IMR-90 (cell line): ENCODE results near the gene DEFB110. TPM values are rescaled to one million over a fixed set of nuclear protein-coding genes. Genes with fewer than 3 reads are reported as not detected.

Source experiments
- ATAC-seq: fragments of 200-7000 bp; cut with Tn5 transposase; 2 replicates; pipeline ENCODE4 v1.9.1; 2020; ENCODE audit warnings: low read depth, mild to moderate bottlenecking, moderate library complexity
- BruUV-seq: library from RNA; stranded (reverse); fragments of 400-500 nt; replicated peaks from 2 replicates; lab custom pipeline; 2021; lab: Mats Ljungman, UMichigan
- CTCF ChIA-PET: fragments of 300-600 bp; formaldehyde crosslinking; extraction: SDS; loops from one replicate; lab custom pipeline; 2021; ENCODE audit warnings: antibody characterized with exemption; lab: Yijun Ruan, JAX
- POLR2A ChIA-PET: fragments of 300-600 bp; sonication (Branson Sonifier 250); formaldehyde crosslinking; loops from one replicate; lab custom pipeline; 2022; ENCODE audit warnings: antibody characterized with exemption; ENCODE audit not compliant: unreplicated experiment; lab: Charles Lee
- DNase-seq: peaks from one replicate; pipeline ENCODE4 v3.0.0; 2013
- H2AFZ ChIP-seq: replicated peaks from 2 replicates; pipeline ENCODE3; 2013; ENCODE audit warnings: low read length, mild to moderate bottlenecking; ENCODE audit not compliant: poor library complexity
- H2AK5ac ChIP-seq: 2 replicates; pipeline ENCODE4 v1.6.1; 2013; ENCODE audit warnings: low read depth, low read length, inconsistent platforms
- H2AK9ac ChIP-seq: replicated peaks from 2 replicates; pipeline ENCODE3; 2013; ENCODE audit warnings: mild to moderate bottlenecking, low read depth, low read length, moderate library complexity; ENCODE audit not compliant: poor library complexity
- H2BK120ac ChIP-seq: 2 replicates; pipeline ENCODE4 v1.6.1; 2013; ENCODE audit warnings: low read depth, low read length, inconsistent platforms
- H2BK15ac ChIP-seq: 3 replicates; pipeline ENCODE4 v1.6.1; 2013; ENCODE audit warnings: low read depth, low read length, inconsistent platforms
- H2BK20ac ChIP-seq: 2 replicates; pipeline ENCODE4 v1.6.1; 2013; ENCODE audit warnings: low read depth, mild to moderate bottlenecking, inconsistent platforms, low read length, moderate library complexity
- H2BK5ac ChIP-seq: 2 replicates; pipeline ENCODE4 v1.6.1; 2013; ENCODE audit warnings: mild to moderate bottlenecking, low read depth, low read length, inconsistent platforms; ENCODE audit not compliant: poor library complexity, severe bottlenecking
- H3K14ac ChIP-seq: replicated peaks from 2 replicates; pipeline ENCODE4 v1.6.1; 2013; ENCODE audit warnings: low read depth, low read length, inconsistent platforms
- H3K18ac ChIP-seq: 2 replicates; pipeline ENCODE4 v1.6.1; 2013; ENCODE audit warnings: low read depth, low read length, control low read depth
- H3K23ac ChIP-seq: 2 replicates; pipeline ENCODE4 v1.6.1; 2013; ENCODE audit warnings: low read depth, low read length, inconsistent platforms
- H3K27ac ChIP-seq: 2 replicates; pipeline ENCODE4 v1.5.1; 2013; ENCODE audit warnings: mild to moderate bottlenecking, control low read depth, low read length; ENCODE audit not compliant: insufficient read depth
- H3K27me3 ChIP-seq: 2 replicates; pipeline ENCODE4 v1.6.1; 2013; ENCODE audit warnings: low read length; ENCODE audit not compliant: control insufficient read depth, insufficient read depth
- H3K36me3 ChIP-seq: 2 replicates; pipeline ENCODE4 v1.6.1; 2013; ENCODE audit warnings: low read length, mixed read lengths; ENCODE audit not compliant: control insufficient read depth, insufficient read depth
- H3K4ac ChIP-seq: 2 replicates; pipeline ENCODE4 v1.6.1; 2013; ENCODE audit warnings: low read depth, low read length, inconsistent platforms
- H3K4me1 ChIP-seq: 2 replicates; pipeline ENCODE4 v1.6.1; 2013; ENCODE audit warnings: low read length, mixed read lengths; ENCODE audit not compliant: control insufficient read depth, insufficient read depth
- H3K4me2 ChIP-seq: 2 replicates; pipeline ENCODE4 v1.6.1; 2013; ENCODE audit warnings: low read depth, mild to moderate bottlenecking, control low read depth, low read length, moderate library complexity
- H3K4me3 ChIP-seq: 2 replicates; pipeline ENCODE4 v1.5.1; 2013; ENCODE audit warnings: low read depth, mild to moderate bottlenecking, control low read depth, low read length, moderate library complexity; ENCODE audit not compliant: insufficient read depth
- H3K56ac ChIP-seq: 2 replicates; pipeline ENCODE4 v1.6.1; 2013; ENCODE audit warnings: low read length, inconsistent platforms; ENCODE audit not compliant: insufficient read depth; ENCODE audit errors: extremely low read depth
- H3K79me1 ChIP-seq, 2 experiments: 2 replicates each; pipeline ENCODE4 v1.6.1; 2013; ENCODE audit warnings: low read length in 2 of 2, inconsistent platforms in 1 of 2, low read depth in 1 of 2
- H3K9ac ChIP-seq: 2 replicates; pipeline ENCODE4 v1.6.1; 2013; ENCODE audit warnings: low read depth, low read length, control low read depth
- H3K9me1 ChIP-seq: 2 replicates; pipeline ENCODE4 v1.6.1; 2013; ENCODE audit warnings: low read length, inconsistent platforms; ENCODE audit not compliant: insufficient read depth
- H3K9me3 ChIP-seq: 2 replicates; pipeline ENCODE4 v1.6.1; 2013; ENCODE audit warnings: low read length; ENCODE audit not compliant: control insufficient read depth, insufficient read depth
- H4K20me1 ChIP-seq: 2 replicates; pipeline ENCODE4 v1.6.1; 2013; ENCODE audit warnings: low read length, inconsistent platforms; ENCODE audit not compliant: insufficient read depth
- H4K5ac ChIP-seq: 2 replicates; pipeline ENCODE4 v1.6.1; 2013; ENCODE audit warnings: mild to moderate bottlenecking, low read depth, low read length, control low read depth
- H4K8ac ChIP-seq, 2 experiments: 2 replicates each; pipeline ENCODE4 v1.6.1; 2013; ENCODE audit warnings: low read depth in 2 of 2, low read length in 2 of 2, control low read depth in 1 of 2, inconsistent platforms in 1 of 2
- H4K91ac ChIP-seq: 2 replicates; pipeline ENCODE4 v1.6.1; 2013; ENCODE audit warnings: low read depth, low read length, inconsistent platforms; ENCODE audit not compliant: insufficient read depth
- BHLHE40 ChIP-seq: fragments of 150-350 bp; IDR thresholded peaks from 2 replicates; pipeline ENCODE4 v1.6.1; 2016; ENCODE audit warnings: mild to moderate bottlenecking, low read depth, low read length
- MAFK ChIP-seq: IDR thresholded peaks from 2 replicates; pipeline ENCODE4 v1.6.1; 2012; ENCODE audit warnings: low read depth, low read length, improper control_type of control experiment
- WGBS, 2 experiments: methylation state at CpG; one replicate each; pipeline versions ENCODE4 v1.1.5 to v1.1.7; 2013; ENCODE audit warnings: missing lambda C conversion rate in 2 of 2; ENCODE audit not compliant: insufficient read length in 1 of 2; ENCODE audit errors: extremely low coverage in 2 of 2; 5-methylcytosine and 5-hydroxymethylcytosine counted together
- dilution Hi-C: fragments of 300-500 bp; cut with HindIII; formaldehyde crosslinking; loops from one replicate; pipeline ENCODE4 v1.14.3; 2018; ENCODE audit warnings: low sequenced_read_pairs; ENCODE audit not compliant: unreplicated experiment
- in situ Hi-C: fragments of 300-500 bp; cut with MboI; formaldehyde crosslinking; loops from 3 replicates; pipeline ENCODE4 v1.14.3; 2019; ENCODE audit warnings: low sequenced_read_pairs, inconsistent platforms, mixed read lengths
- intact Hi-C: fragments of 100-400 bp; cut with micrococcal nuclease; formaldehyde crosslinking; loops from 2 replicates; pipeline ENCODE4 v1.10.0; 2022
- polyA plus RNA-seq, 3 experiments: library from polyadenylated mRNA; depleted of rRNA; stranded (reverse); fragments of >200 nt; gene quantifications; 2 replicates each; pipeline ENCODE4 v1.2.3, GENCODE V29; 2012; ENCODE audit warnings: low replicate concordance in 1 of 3
- total RNA-seq: library from RNA; depleted of rRNA; stranded (reverse); fragments of >200 nt; gene quantifications from 2 replicates; pipeline ENCODE4 v1.2.3, GENCODE V29; 2012

The DEFB110 gene
- total and polyA plus RNA-seq, 2 of the 4 experiments (the other 2 are of a cell fraction), result not detected

GRCh38 chr6:50030350-50030749 lies 8.6 kb upstream of the DEFB110 start:
- Histone ChIP-seq H3K9ac (no peak overlapping the region), H3K36me3 (no peaks in the 10 kb centered on the region), H3K27ac (no peak overlapping the region), H3K4me1 (no peaks in the 10 kb centered on the region), H4K8ac (no peak overlapping the region), H4K91ac (no peak overlapping the region), H4K20me1 (no peaks in the 10 kb centered on the region), H3K9me1 (no peaks in the 10 kb centered on the region), H3K56ac (no peak overlapping the region), H3K27me3 (no peaks in the 10 kb centered on the region), H3K4me3 (no peak overlapping the region), H2AK5ac (no peak overlapping the region), H3K4me2 (no peak overlapping the region), H2BK120ac (no peak overlapping the region), H3K4ac (no peak overlapping the region), H2AK9ac (no peak overlapping the region), H3K9me3 (no peaks in the 10 kb centered on the region), H2BK20ac (no peak overlapping the region), H4K5ac (no peak overlapping the region), H2BK15ac (no peak overlapping the region), H2BK5ac (no peak overlapping the region), H3K14ac (no peak overlapping the region), H3K79me1 (no peaks in the 10 kb centered on the region), H3K23ac (no peak overlapping the region), H3K18ac (no peak overlapping the region), H2AFZ (no peak overlapping the region)
- WGBS, 2 experiments, result 86% methylated on average over 6 of the region's 14 CpGs; no CpG with 5 or more reads in 1 of the 2 experiments
- dilution Hi-C loops (no loop called here), intact Hi-C loops (no loop called here), in situ Hi-C loops (no loop called here)
- no TSS peak for BruUV-seq
- POLR2A ChIA-PET, result no interaction called here
- no peak for DNase-seq
- CTCF ChIA-PET, result interaction anchor here (0.7 kb wide), 1 partner anchor 59 kb away, joined by 3 read pairs; no protein-coding TSS in a partner anchor
- no peak for ATAC-seq
- no peak for TF ChIP-seq MAFK
- no peak for TF ChIP-seq BHLHE40
